Adrenal gland (tissue), 12 donors: ENCODE results near the gene PCDHGA2. TPM values are rescaled to one million over a fixed set of nuclear protein-coding genes. Genes with fewer than 3 reads are reported as not detected.
"Not testable (repeated sequence)": the region's sequence is repeated elsewhere in the genome, so short reads cannot be mapped to it uniquely, and the experiment has no call there.

Source experiments
- DNase-seq, 7 donors: peaks; one replicate each; pipeline ENCODE4 v3.0.0-alpha.2; 2019 to 2020
- H3K27ac ChIP-seq, 5 donors: fragments of 200-600 bp; sonication (generic) in 4 of 5; 1 replicate in 3 of 5; 2 replicates in 2 of 5; pipeline versions ENCODE4 v1.5.1 to v1.8.0; 2016 to 2020; ENCODE audit warnings: mild to moderate bottlenecking in 1 of 5
- H3K27me3 ChIP-seq: fragments of 200-600 bp; 2 replicates; pipeline ENCODE4 v1.8.0; 2021
- H3K36me3 ChIP-seq, 2 donors: fragments of 200-600 bp; replicated peaks in 1 of 2; 1 replicate in 1 of 2; 2 replicates in 1 of 2; pipeline versions ENCODE4 v1.5.1 to v1.8.0; 2018 to 2022
- H3K4me1 ChIP-seq, 2 donors: fragments of 200-600 bp; replicated peaks in 1 of 2; 1 replicate in 1 of 2; 2 replicates in 1 of 2; pipeline versions ENCODE4 v1.5.1 to v1.8.0; 2018 to 2021
- H3K4me3 ChIP-seq, 4 donors: fragments of 200-600 bp; sonication (generic) in 3 of 4; one replicate each; pipeline ENCODE4 v1.5.1; 2016 to 2018
- H3K9me3 ChIP-seq, 3 donors: fragments of 200-600 bp; sonication (generic) in 1 of 3; replicated peaks in 1 of 3; 1 replicate in 2 of 3; 2 replicates in 1 of 3; pipeline versions ENCODE4 v1.5.1 to v1.8.0; 2016 to 2021
- CTCF ChIP-seq, 6 experiments: fragments of 450-650 bp in 4 of 6; fragments of 200-600 bp in 2 of 6; sonication (generic) in 1 of 6; IDR thresholded peaks; 1 replicate in 5 of 6; 2 replicates in 1 of 6; pipeline versions ENCODE4 v1.5.1 to v1.8.0; 2016 to 2021; ENCODE audit warnings: antibody characterized with exemption in 6 of 6, mild to moderate bottlenecking in 2 of 6, moderate library complexity in 1 of 6
- POLR2A ChIP-seq, 2 donors: fragments of 450-650 bp; IDR thresholded peaks; one replicate each; pipeline ENCODE4 v1.6.1; 2017; ENCODE audit warnings: antibody characterized with exemption in 2 of 2, mild to moderate bottlenecking in 2 of 2, moderate library complexity in 1 of 2
- WGBS, 4 donors: extraction: QIAGEN DNeasy Blood & Tissue Kit in 2 of 4; methylation state at CpG; one replicate each; pipeline versions ENCODE4 v1.1.5 to v1.1.7; 2013 to 2017; 5-methylcytosine and 5-hydroxymethylcytosine counted together
- intact Hi-C, 2 donors: fragments of 100-400 bp; cut with DNase I; formaldehyde crosslinking; loops; one replicate each; pipeline versions ENCODE4 v1.14.1 to v1.15.0; 2022 to 2023
- polyA plus RNA-seq, 3 donors: library from polyadenylated mRNA; stranded (reverse); fragments of 200-250 nt in 2 of 3; fragments of 350-450 nt in 1 of 3; fragmentation: Illumina TruSeq in 1 of 3; extraction: RNeasy Lipid Tissue Mini Kit (QIAGEN cat#74804) in 1 of 3; gene quantifications; one replicate each; pipeline ENCODE4 v1.2.3, GENCODE V29; 2013 to 2014
- total RNA-seq, 9 donors: library from RNA; depleted of rRNA in 4 of 9; stranded (reverse); fragments of >200 nt in 4 of 9; fragments of 120-200 nt in 1 of 9; fragmentation: NEBNext Ultra II Directional in 1 of 9; extraction: Animal tissue kit (Norgen Biotek cat#: 25700) in 1 of 9; gene quantifications; one replicate each; pipeline versions ENCODE4 v1.1.0 to v1.2.4, GENCODE V29; 2013 to 2023
- donor health status: healthy with polysubstance abuse.
- donor health status: Bipolar disorder and iron deficiency.
- donor health status: DM: yes; HTN: yes; CAD: no.
- donor health status: DM: no; HTN: no; CAD: no.
- donor health status: DM: no; HTN: no; CAD: no.
- donor health status: DM: yes; HTN: yes; CAD: no.

The PCDHGA2 gene
- total and polyA plus RNA-seq, 12 donors = 0.27 to 6.1 (median 2.0) TPM

DNA sequence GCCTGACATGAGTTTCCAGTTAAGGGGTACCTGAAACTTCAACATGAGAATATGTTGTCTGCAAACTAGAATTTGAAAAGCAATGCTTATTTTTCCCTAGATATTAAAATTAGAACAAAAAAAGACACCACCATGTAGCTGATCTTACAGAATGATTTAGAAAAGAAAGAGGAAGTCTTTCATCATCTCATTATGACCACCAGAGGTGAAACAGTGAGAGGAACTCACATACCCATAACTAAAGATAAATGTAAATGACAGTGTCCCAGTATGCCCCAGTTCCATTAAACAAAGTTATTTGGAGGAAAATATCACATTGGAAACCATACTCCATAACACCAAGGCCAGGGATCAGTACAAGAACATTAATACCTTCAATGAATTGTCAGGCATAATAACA, 24.8 kb upstream of the PCDHGA2 start:
- Histone ChIP-seq H3K36me3 (no peaks in the 10 kb centered on the region), H3K9me3 (peaks cover 3 to 93% (median 30%) of the 10 kb centered on the region in 3 donors), H3K4me1 (no peaks in the 10 kb centered on the region), H3K27ac (no peak overlapping the region), H3K27me3 (no peaks in the 10 kb centered on the region), H3K4me3 (no peak overlapping the region)
- intact Hi-C loops = loop anchor here in 1 of 2 donors (5.0 to 10.0 kb wide), 2 partner anchors 51 to 101 kb away; partner anchors contain the start of genes PCDHGA10 and PCDHGB7
- TF ChIP-seq POLR2A (IDR thresholded peaks at IDR 0.05) (no peak), CTCF (IDR thresholded peaks at IDR 0.05) (no peak)
- DNase-seq = no peak

DNA sequence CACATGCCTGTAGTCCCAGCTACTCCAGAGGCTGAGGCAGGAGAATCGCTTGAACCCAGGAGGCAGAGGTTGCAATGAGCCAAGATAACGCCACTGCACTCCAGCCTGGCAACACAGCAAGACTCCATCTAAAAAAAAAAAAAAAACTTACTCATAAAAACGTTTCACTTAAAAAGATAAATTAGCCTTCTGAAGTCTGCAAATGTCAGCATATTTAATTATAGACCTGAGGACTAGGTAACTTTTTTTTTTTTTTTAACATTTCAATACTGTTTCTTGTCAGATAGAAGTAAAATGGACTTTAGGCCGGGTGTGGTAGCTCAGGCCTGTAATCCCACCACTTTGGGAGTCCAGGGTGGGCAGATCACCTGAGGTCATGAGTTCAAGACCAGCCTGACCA, 21.6 kb upstream of the PCDHGA2 start:
- WGBS, 4 donors = 78 to 86% (median 82%) methylated on average over 4 of the region's 4 CpGs
- not testable (repeated sequence) for H3K27me3 ChIP-seq, H3K27ac ChIP-seq, H3K4me1 ChIP-seq, H3K36me3 ChIP-seq, DNase-seq
- peaks cover 11 to 86% (median 38%) of the 10 kb centered on the region in 3 donors for H3K9me3 ChIP-seq
- peak overlapping the region in 1 of 4 donors; percentile 12 for H3K4me3 ChIP-seq
- intact Hi-C loops = loop anchor here in 1 of 2 donors (10.0 kb wide), 1 partner anchor 98 kb away; the partner anchor contains the start of genes PCDHGA10 and PCDHGB7

DNA sequence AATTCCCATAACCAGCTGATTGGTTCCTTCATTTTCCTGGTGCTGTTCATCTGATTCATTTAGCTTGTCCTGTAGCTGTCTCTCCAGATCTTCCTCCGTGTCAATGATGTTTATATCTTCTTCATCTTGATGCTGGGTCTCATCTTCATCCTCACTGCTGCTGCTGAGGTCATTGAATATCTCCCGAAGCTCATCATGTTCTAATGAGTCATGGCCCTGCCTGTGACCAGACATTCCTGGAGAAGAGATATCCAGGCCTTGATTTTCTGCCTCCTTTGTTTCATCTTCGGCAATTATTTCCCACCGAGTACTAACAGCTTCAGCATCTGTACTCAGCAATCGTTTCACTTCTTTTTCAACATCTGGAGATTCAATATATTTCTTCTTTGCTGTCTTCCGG, 19.4 kb upstream of the PCDHGA2 start:
- TF ChIP-seq POLR2A (IDR thresholded peaks at IDR 0.05) (no peak), CTCF (IDR thresholded peaks at IDR 0.05) (no peak)
- H3K27ac ChIP-seq = no peak overlapping the region
- peaks cover 11 to 65% (median 29%) of the 10 kb centered on the region in 3 donors for H3K9me3 ChIP-seq
- WGBS, 4 donors = 94 to 97% (median 96%) methylated on average over 6 of the region's 6 CpGs
- peak overlapping the region in 1 of 4 donors; percentile 72 for H3K4me3 ChIP-seq
- DNase-seq = no peak
- no peaks in the 10 kb centered on the region for H3K27me3 ChIP-seq
- H3K4me1 ChIP-seq = peaks cover 0 to 9% of the 10 kb centered on the region in 2 donors
- intact Hi-C loops = loop anchor here in 1 of 2 donors (10.0 kb wide), 1 partner anchor 96 kb away; the partner anchor contains the start of genes PCDHGA10 and PCDHGB7
- H3K36me3 ChIP-seq = no peaks in the 10 kb centered on the region

- Histone ChIP-seq H3K4me1 (peaks cover 0 to 9% of the 10 kb centered on the region in 2 donors), H3K9me3 (peaks cover 11 to 60% (median 25%) of the 10 kb centered on the region in 3 donors), H3K27ac (no peak overlapping the region), H3K4me3 (peak overlapping the region in 1 of 4 donors; percentile 72), H3K36me3 (no peaks in the 10 kb centered on the region), H3K27me3 (no peaks in the 10 kb centered on the region)
- WGBS, 4 donors = 66 to 76% (median 72%) methylated on average over 5 of the region's 5 CpGs
- intact Hi-C loops = loop anchor here in 1 of 2 donors (10.0 kb wide), 1 partner anchor 95 kb away; the partner anchor contains the start of genes PCDHGA10 and PCDHGB7
- no peak for DNase-seq
- TF ChIP-seq CTCF (IDR thresholded peaks at IDR 0.05) (no peak), POLR2A (IDR thresholded peaks at IDR 0.05) (no peak)
Observed at GRCh38 chr5:141319699-141320098, 18.9 kb upstream of the PCDHGA2 start.
